Measurements from ENCODE around the gene CDH5. TPM values are rescaled to one million over a fixed set of nuclear protein-coding genes. Genes with fewer than 3 reads are reported as not detected.

The CDH5 gene
- total and polyA plus RNA-seq, 4 donors: 29.9 to 196 (median 81.1) TPM

GRCh38 chr16:66399031-66399430, 32.5 kb downstream of the CDH5 start:
- Histone ChIP-seq H3K27ac (ENCODE audit: low read depth in 1 of 2, low read length in 1 of 2) (no peak overlapping the region), H3K9me3 (ENCODE audit: control insufficient read depth in 4 of 4, insufficient read depth in 3 of 4, low read length in 3 of 4) (peaks cover 0 to under 1% (median 0%) of the 10 kb centered on the region in 4 donors), H3K36me3 (ENCODE audit: control insufficient read depth in 4 of 4, insufficient read depth in 4 of 4, low read length in 4 of 4) (peaks cover 0 to 10% (median 0%) of the 10 kb centered on the region in 4 donors), H3K4me3 (no peak overlapping the region), H3K9ac (ENCODE audit: insufficient read depth in 1 of 2, low read length in 2 of 2) (no peak overlapping the region), H3K27me3 (ENCODE audit: control insufficient read depth in 3 of 3, insufficient read depth in 3 of 3, low read length in 2 of 3) (no peaks in the 10 kb centered on the region), H3K4me1 (ENCODE audit: control insufficient read depth in 5 of 5, insufficient read depth in 5 of 5, low read length in 5 of 5) (peaks cover 0 to 8% (median 0%) of the 10 kb centered on the region in 5 donors)
- ATAC-seq (ENCODE audit: insufficient read depth, low FRiP score): no peak
- TF ChIP-seq CTCF (IDR thresholded peaks at IDR 0.05; ENCODE audit: control extremely low read depth, extremely low read depth): no peak
- DNase-seq: peak in 1 of 3 donors; percentile 40
- 76% methylated on average over 3 of the region's 3 CpGs for WGBS, 2 donors

GRCh38 chr16:66399930-66400329, 33.4 kb downstream of the CDH5 start:
- ATAC-seq (ENCODE audit: insufficient read depth, low FRiP score) (no peak), DNase-seq (peak; percentile 31 to 60 (median 56))
- 58 to 72% methylated on average over 3 of the region's 3 CpGs for whole genome bisulfite sequencing, 2 donors
- no peak overlapping the region for H3K27ac ChIP-seq (ENCODE audit: low read depth in 1 of 2, low read length in 1 of 2)
- H3K36me3 ChIP-seq (ENCODE audit: control insufficient read depth in 4 of 4, insufficient read depth in 4 of 4, low read length in 4 of 4): peaks cover 0 to 10% (median 0%) of the 10 kb centered on the region in 4 donors
- H3K9ac ChIP-seq (ENCODE audit: insufficient read depth in 1 of 2, low read length in 2 of 2): no peak overlapping the region
- H3K4me3 ChIP-seq: no peak overlapping the region
- H3K4me1 ChIP-seq (ENCODE audit: control insufficient read depth in 5 of 5, insufficient read depth in 5 of 5, low read length in 5 of 5): peaks cover 0 to 8% (median 0%) of the 10 kb centered on the region in 5 donors
- peaks cover 0 to 2% (median 0%) of the 10 kb centered on the region in 3 donors for H3K27me3 ChIP-seq (ENCODE audit: control insufficient read depth in 3 of 3, insufficient read depth in 3 of 3, low read length in 2 of 3)
- no peak for TF ChIP-seq CTCF (IDR thresholded peaks at IDR 0.05; ENCODE audit: control extremely low read depth, extremely low read depth)
- peaks cover 0 to 3% (median 0%) of the 10 kb centered on the region in 4 donors for H3K9me3 ChIP-seq (ENCODE audit: control insufficient read depth in 4 of 4, insufficient read depth in 3 of 4, low read length in 3 of 4)

- 87 to 91% methylated on average over 20 of the region's 20 CpGs for WGBS, 2 donors
- no peak for ATAC-seq (ENCODE audit: insufficient read depth, low FRiP score)
- Histone ChIP-seq H3K27me3 (ENCODE audit: control insufficient read depth in 3 of 3, insufficient read depth in 3 of 3, low read length in 2 of 3) (peaks cover 0 to 4% (median 0%) of the 10 kb centered on the region in 3 donors), H3K27ac (ENCODE audit: low read depth in 1 of 2, low read length in 1 of 2) (no peak overlapping the region), H3K4me3 (no peak overlapping the region), H3K36me3 (ENCODE audit: control insufficient read depth in 4 of 4, insufficient read depth in 4 of 4, low read length in 4 of 4) (peaks cover 0 to 10% (median 0%) of the 10 kb centered on the region in 4 donors), H3K4me1 (ENCODE audit: control insufficient read depth in 5 of 5, insufficient read depth in 5 of 5, low read length in 5 of 5) (peaks cover 0 to 8% (median 0%) of the 10 kb centered on the region in 5 donors), H3K9ac (ENCODE audit: insufficient read depth in 1 of 2, low read length in 2 of 2) (no peak overlapping the region), H3K9me3 (ENCODE audit: control insufficient read depth in 4 of 4, insufficient read depth in 3 of 4, low read length in 3 of 4) (peaks cover 0 to 4% (median 0%) of the 10 kb centered on the region in 4 donors)
- DNase-seq: no peak
- TF ChIP-seq CTCF (IDR thresholded peaks at IDR 0.05; ENCODE audit: control extremely low read depth, extremely low read depth): no peak
These were observed 34.3 kb downstream of the CDH5 start for GRCh38 chr16:66400503-66401380.
